GM21447 (cell line): Measurements from ENCODE around the gene RPRD2.

ENCODE experiments used
- ATAC-seq: cut with Tn5 transposase; IDR thresholded peaks from one replicate; pipeline ENCODE4 v1.9.1; 2021; ENCODE audit not compliant: unreplicated experiment

Gene RPRD2

DNA sequence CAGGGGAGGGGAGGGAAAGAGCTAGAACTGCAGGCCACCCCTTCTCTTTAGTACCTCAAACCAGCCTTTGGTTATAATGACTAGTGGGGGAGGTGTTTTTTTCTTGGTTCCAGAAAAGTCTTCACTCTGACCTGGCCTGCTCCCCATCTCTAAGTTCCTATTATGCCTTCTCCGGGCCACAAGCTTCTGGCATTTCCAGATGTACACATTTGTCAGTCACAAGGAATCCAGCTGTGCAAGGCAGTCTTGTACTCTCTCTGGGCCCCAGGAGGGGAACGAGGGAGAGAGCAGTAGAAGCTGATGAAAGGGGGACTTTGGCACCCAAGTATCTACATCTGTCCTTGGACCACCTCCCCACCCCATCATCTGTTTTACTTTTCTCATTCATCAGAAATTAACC, 148.9 kb downstream of the RPRD2 start:
- no peak for ATAC-seq

GRCh38 chr1:150513351-150513791, 149.4 kb downstream of the RPRD2 start:
- no peak for ATAC-seq

GRCh38 chr1:150514260-150514659, 150.3 kb downstream of the RPRD2 start:
- ATAC-seq: no peak

DNA sequence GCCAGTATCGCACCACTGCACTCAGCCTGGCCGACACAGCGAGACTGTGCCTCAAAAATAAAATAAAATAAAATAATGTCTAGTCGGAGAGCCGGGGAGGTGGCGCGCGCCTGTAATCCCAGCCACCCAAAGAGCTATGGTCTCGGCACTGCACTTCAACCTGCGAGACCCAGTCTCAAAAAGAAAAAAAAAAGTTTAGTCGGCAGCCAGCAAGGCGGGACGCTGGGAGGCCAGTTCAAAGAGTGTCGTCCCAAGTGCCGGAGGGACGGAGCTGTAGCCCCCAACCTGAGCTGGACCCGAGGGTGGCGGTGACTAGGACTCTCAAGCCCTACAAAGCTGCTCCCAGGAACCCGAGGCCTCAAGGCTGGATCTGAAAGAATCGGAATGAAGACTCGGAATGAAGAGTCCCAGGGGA, 151.0 kb downstream of the RPRD2 start:
- ATAC-seq: no peak

- ATAC-seq: peak; percentile 91
Observed at GRCh38 chr1:150515328-150516049, 151.5 kb downstream of the RPRD2 start, which contains the start of gene FALEC. FALEC (plus strand) TSS chr1:150515752.

DNA sequence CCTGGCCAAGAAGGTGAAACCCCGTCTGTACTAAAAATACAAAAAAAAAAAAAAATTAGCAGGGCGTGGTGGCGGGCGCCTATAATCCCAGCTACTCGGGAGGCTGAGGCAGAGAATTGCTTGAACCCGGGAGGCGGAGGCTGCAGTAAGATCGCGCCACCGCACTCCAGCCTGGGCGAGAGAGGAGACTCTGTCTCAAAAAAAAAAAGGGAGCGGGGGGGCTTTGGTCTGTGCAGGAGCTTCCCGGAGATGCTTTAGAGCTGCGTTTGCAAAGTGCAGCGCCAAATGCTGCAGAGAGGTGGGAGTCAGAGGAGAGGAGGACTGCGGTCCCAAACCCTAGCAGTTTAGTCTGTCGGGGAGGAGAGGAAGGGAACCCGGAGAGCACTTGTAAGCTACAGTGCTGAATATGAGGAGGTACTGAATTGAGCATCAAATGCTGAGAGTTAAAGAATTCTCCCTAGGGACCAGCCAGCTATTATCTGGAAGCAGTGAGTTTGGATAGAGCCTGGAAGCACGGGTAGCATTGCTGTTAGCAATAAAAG, 152.2 kb downstream of the RPRD2 start:
- ATAC-seq: no peak

- no peak for ATAC-seq
Observed at GRCh38 chr1:150516616-150517015, 152.7 kb downstream of the RPRD2 start.

GRCh38 chr1:150521196-150521968, 157.4 kb downstream of the RPRD2 start:
- ATAC-seq: no peak

DNA sequence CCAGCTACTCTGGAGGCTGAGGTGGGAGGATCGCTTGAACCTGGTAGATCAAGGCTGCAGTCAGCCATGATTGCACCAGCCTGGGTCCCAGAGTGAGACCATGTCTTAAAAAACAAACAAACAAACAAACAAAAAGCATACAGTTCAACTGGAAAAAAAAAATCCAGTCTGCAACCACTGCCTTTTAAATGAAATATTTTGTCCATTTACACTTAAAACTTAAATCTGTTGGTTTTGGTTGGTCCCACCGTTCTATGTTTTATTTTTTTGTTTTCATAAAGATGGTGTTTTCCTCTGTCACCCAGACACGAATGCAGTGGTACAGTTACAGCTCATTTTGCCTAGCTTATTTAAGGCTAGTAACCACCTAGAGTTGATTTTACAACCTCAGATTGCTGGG, 161.4 kb downstream of the RPRD2 start:
- no peak for ATAC-seq
